NCI-H187 treated with DMSO at 0.1 percent for 48 hours (cell line): ENCODE results near the gene KLC1.

Experiments used
- DNase-seq: peaks from one replicate; lab custom pipeline; 2025; lab: John Stamatoyannopoulos, UW

KLC1 gene

GRCh38 chr14:103735815-103736545 is 107.0 kb downstream of the KLC1 start:
- no peak for DNase-seq

- no peak for DNase-seq
Observed at GRCh38 chr14:103736546-103737431, 107.8 kb downstream of the KLC1 start.

- DNase-seq: no peak
Observed at GRCh38 chr14:103737432-103738045, 108.5 kb downstream of the KLC1 start.

- DNase-seq: no peak
Observed at GRCh38 chr14:103738166-103738565, 109.2 kb downstream of the KLC1 start.

GRCh38 chr14:103738701-103739451 is 109.9 kb downstream of the KLC1 start:
- no peak for DNase-seq

- no peak for DNase-seq
Observed at GRCh38 chr14:103739466-103739792, 110.4 kb downstream of the KLC1 start.

GRCh38 chr14:103739793-103740501 is 110.9 kb downstream of the KLC1 start:
- no peak for DNase-seq

- DNase-seq: no peak
Observed at GRCh38 chr14:103740991-103741689, 112.1 kb downstream of the KLC1 start.

- DNase-seq: no peak
Observed at GRCh38 chr14:103741876-103742275, 112.9 kb downstream of the KLC1 start.

GRCh38 chr14:103742499-103743255 is 113.7 kb downstream of the KLC1 start:
- no peak for DNase-seq

- no peak for DNase-seq
Observed at GRCh38 chr14:103743691-103744090, 114.7 kb downstream of the KLC1 start.

- no peak for DNase-seq
Observed at GRCh38 chr14:103744621-103745395, 115.8 kb downstream of the KLC1 start.

- DNase-seq: no peak
Observed at GRCh38 chr14:103745424-103745823, 116.4 kb downstream of the KLC1 start.

- DNase-seq: no peak
Observed at GRCh38 chr14:103746701-103747100, 117.7 kb downstream of the KLC1 start.

- DNase-seq: no peak
Observed at GRCh38 chr14:103748534-103748857, 119.5 kb downstream of the KLC1 start.

- no peak for DNase-seq
Observed at GRCh38 chr14:103749452-103749851, 120.4 kb downstream of the KLC1 start.

GRCh38 chr14:103749860-103750259 is 120.8 kb downstream of the KLC1 start:
- no peak for DNase-seq
